Hepatocyte (in vitro differentiated cells): ENCODE measurements around the gene MAPK1. TPM values are rescaled to one million over a fixed set of nuclear protein-coding genes. Genes with fewer than 3 reads are reported as not detected.

ENCODE experiments used
- DNase-seq: peaks from one replicate; pipeline ENCODE4 v3.0.0-alpha.2; 2016; ENCODE audit warnings: low spot score
- H2AFZ ChIP-seq: fragments of 200-600 bp; sonication (generic); 2 replicates; pipeline ENCODE4 v1.6.0; 2016; ENCODE audit warnings: antibody characterized with exemption, mild to moderate bottlenecking
- H3K27ac ChIP-seq: fragments of 200-600 bp; sonication (generic); 2 replicates; pipeline ENCODE4 v1.5.1; 2016; ENCODE audit warnings: mild to moderate bottlenecking
- H3K27me3 ChIP-seq: fragments of 200-600 bp; sonication (generic); 2 replicates; pipeline ENCODE4 v1.6.1; 2016
- H3K36me3 ChIP-seq: fragments of 200-600 bp; sonication (generic); replicated peaks from 2 replicates; pipeline ENCODE4 v1.5.1; 2016; ENCODE audit warnings: low read depth; ENCODE audit not compliant: insufficient read depth
- H3K4me1 ChIP-seq: fragments of 200-600 bp; sonication (generic); 2 replicates; pipeline ENCODE4 v1.5.1; 2016; ENCODE audit warnings: mild to moderate bottlenecking, moderate library complexity; ENCODE audit not compliant: insufficient read depth
- H3K4me2 ChIP-seq: fragments of 200-600 bp; sonication (generic); 2 replicates; pipeline ENCODE4 v1.6.0; 2016
- H3K4me3 ChIP-seq: fragments of 200-600 bp; sonication (generic); 2 replicates; pipeline ENCODE4 v1.5.1; 2016; ENCODE audit warnings: mild to moderate bottlenecking
- H3K79me2 ChIP-seq: fragments of 200-600 bp; sonication (generic); 2 replicates; pipeline ENCODE4 v1.6.0; 2017; ENCODE audit warnings: mild to moderate bottlenecking
- H3K9me2 ChIP-seq: fragments of 200-600 bp; sonication (generic); replicated peaks from 2 replicates; pipeline ENCODE4 v1.6.0; 2017; ENCODE audit warnings: mild to moderate bottlenecking; ENCODE audit not compliant: insufficient read depth
- H3K9me3 ChIP-seq: fragments of 200-600 bp; sonication (generic); 2 replicates; pipeline ENCODE4 v1.5.1; 2016; ENCODE audit warnings: low read depth, mild to moderate bottlenecking
- H4K20me1 ChIP-seq: fragments of 200-600 bp; sonication (generic); 2 replicates; pipeline ENCODE4 v1.6.0; 2016; ENCODE audit warnings: mild to moderate bottlenecking; ENCODE audit not compliant: insufficient read depth, poor library complexity, severe bottlenecking
- CTCF ChIP-seq: fragments of 200-600 bp; sonication (generic); IDR thresholded peaks from 2 replicates; pipeline ENCODE4 v1.5.1; 2016; ENCODE audit warnings: antibody characterized with exemption, mild to moderate bottlenecking; ENCODE audit not compliant: poor library complexity
- EZH2 ChIP-seq: fragments of 200-600 bp; sonication (generic); IDR thresholded peaks from 2 replicates; pipeline ENCODE4 v1.6.1; 2016; ENCODE audit warnings: antibody characterized with exemption, mild to moderate bottlenecking, borderline replicate concordance
- EZH2phosphoT487 ChIP-seq: fragments of 200-600 bp; sonication (generic); IDR thresholded peaks from one replicate; pipeline ENCODE4 v1.6.1; 2018; ENCODE audit warnings: antibody characterized with exemption, mild to moderate bottlenecking, low read depth, moderate library complexity; ENCODE audit not compliant: unreplicated experiment, severe bottlenecking
- WGBS: methylation state at CpG from one replicate; pipeline ENCODE4 v1.1.6; 2016; ENCODE audit warnings: low lambda C conversion rate; ENCODE audit errors: missing lambda C conversion rate; 5-methylcytosine and 5-hydroxymethylcytosine counted together
- polyA plus RNA-seq: library from polyadenylated mRNA; unstranded; fragments of >200 nt; fragmentation: Nextera tagmentation; extraction: Ambion mirVana; gene quantifications from 2 replicates; pipeline ENCODE4 v1.2.1, GENCODE V29; 2016
- total RNA-seq: library from RNA; depleted of rRNA; stranded (reverse); fragments of >200 nt; gene quantifications from 2 replicates; pipeline ENCODE4 v1.2.3, GENCODE V29; 2014

MAPK1 gene
- total and polyA plus RNA-seq, 2 experiments from 2014 or later, result 52.2 to 74.5 TPM

GRCh38 chr22:21862386-21863245, 4.8 kb downstream of the MAPK1 start:
- H4K20me1 ChIP-seq, result peaks cover 93% of the 10 kb centered on the region
- no peaks in the 10 kb centered on the region for H3K9me3 ChIP-seq

GRCh38 chr22:21861851-21862250, 5.6 kb downstream of the MAPK1 start:
- Histone ChIP-seq H3K9me3 (no peaks in the 10 kb centered on the region), H2AFZ (no peak overlapping the region), H3K27me3 (no peaks in the 10 kb centered on the region), H3K9me2 (no peaks in the 10 kb centered on the region), H3K27ac (no peak overlapping the region), H3K4me3 (no peak overlapping the region), H3K4me1 (peaks cover 52% of the 10 kb centered on the region), H3K79me2 (peaks cover 100% of the 10 kb centered on the region), H3K4me2 (peak overlapping the region; percentile 5), H4K20me1 (peaks cover 99% of the 10 kb centered on the region), H3K36me3 (no peaks in the 10 kb centered on the region)
- no peak for TF ChIP-seq CTCF
- no peak for TF ChIP-seq EZH2phosphoT487
- no peak for TF ChIP-seq EZH2
- no peak for DNase-seq

More at GRCh38 chr22:21862386-21863245, 4.8 kb downstream of the MAPK1 start:
- TF ChIP-seq EZH2 (no peak), CTCF (no peak), EZH2phosphoT487 (no peak)
- no peak for DNase-seq
- WGBS, result 85% methylated on average over 9 of the region's 9 CpGs
- no peak overlapping the region for H3K4me3 ChIP-seq
- no peak overlapping the region for H3K4me2 ChIP-seq
- H3K36me3 ChIP-seq, result no peaks in the 10 kb centered on the region
- peaks cover 94% of the 10 kb centered on the region for H3K79me2 ChIP-seq
- no peak overlapping the region for H2AFZ ChIP-seq
- H3K9me2 ChIP-seq, result no peaks in the 10 kb centered on the region
- peaks cover 44% of the 10 kb centered on the region for H3K4me1 ChIP-seq
- no peaks in the 10 kb centered on the region for H3K27me3 ChIP-seq
- no peak overlapping the region for H3K27ac ChIP-seq

GRCh38 chr22:21861264-21861848, 6.1 kb downstream of the MAPK1 start:
- TF ChIP-seq EZH2 (no peak), CTCF (no peak), EZH2phosphoT487 (no peak)
- WGBS, result 78% methylated on average over 3 of the region's 3 CpGs
- Histone ChIP-seq H3K9me3 (no peaks in the 10 kb centered on the region), H3K36me3 (no peaks in the 10 kb centered on the region), H3K4me3 (no peak overlapping the region), H3K27me3 (no peaks in the 10 kb centered on the region), H4K20me1 (peaks cover 99% of the 10 kb centered on the region), H3K4me1 (peaks cover 56% of the 10 kb centered on the region), H3K9me2 (no peaks in the 10 kb centered on the region), H3K27ac (no peak overlapping the region), H3K4me2 (peak overlapping the region; percentile 5), H2AFZ (no peak overlapping the region), H3K79me2 (peaks cover 100% of the 10 kb centered on the region)
- no peak for DNase-seq
